Vagina (tissue), 2 donors: Measurements from ENCODE around the gene TMEM135. TPM values are rescaled to one million over a fixed set of nuclear protein-coding genes. Genes with fewer than 3 reads are reported as not detected.
A peak's percentile ranks its signal among the peaks of the same experiment; 100 is the strongest.

Experiments
- DNase-seq, 2 donors: peaks; one replicate each; pipeline ENCODE4 v3.0.0-alpha.2; 2017; ENCODE audit errors: extremely low spot score in 2 of 2
- H3K27ac ChIP-seq: fragments of 200-600 bp; sonication (generic); one replicate; pipeline ENCODE4 v1.5.1; 2019
- H3K27me3 ChIP-seq: fragments of 200-600 bp; sonication (generic); one replicate; pipeline ENCODE4 v1.5.1; 2019
- H3K36me3 ChIP-seq, 2 donors: fragments of 200-600 bp; sonication (generic); one replicate each; pipeline ENCODE4 v1.5.1; 2017 to 2019
- H3K4me1 ChIP-seq: fragments of 200-600 bp; sonication (generic); one replicate; pipeline ENCODE4 v1.5.1; 2019
- H3K4me3 ChIP-seq, 2 donors: fragments of 200-600 bp; sonication (generic); 1 replicate in 1 of 2; 2 replicates in 1 of 2; pipeline ENCODE4 v1.5.1; 2016 to 2019
- H3K9me3 ChIP-seq: fragments of 200-600 bp; sonication (generic); one replicate; pipeline ENCODE4 v1.5.1; 2019
- CTCF ChIP-seq, 3 experiments: fragments of 450-650 bp in 2 of 3; fragments of 200-600 bp in 1 of 3; sonication (generic) in 1 of 3; IDR thresholded peaks; one replicate each; pipeline ENCODE4 v1.5.1; 2017 to 2019; ENCODE audit warnings: antibody characterized with exemption in 3 of 3, mild to moderate bottlenecking in 2 of 3, moderate library complexity in 2 of 3
- POLR2A ChIP-seq, 2 donors: fragments of 450-650 bp; IDR thresholded peaks; one replicate each; pipeline ENCODE4 v1.6.1; 2017; ENCODE audit warnings: antibody characterized with exemption in 2 of 2, mild to moderate bottlenecking in 2 of 2, moderate library complexity in 2 of 2
- POLR2AphosphoS5 ChIP-seq, 2 donors: sonication (generic); formaldehyde crosslinking; IDR thresholded peaks; one replicate each; pipeline ENCODE4 v1.9.0; 2017; ENCODE audit warnings: antibody characterized with exemption in 2 of 2, mild to moderate bottlenecking in 2 of 2, low read depth in 1 of 2; ENCODE audit not compliant: insufficient read depth in 1 of 2
- intact Hi-C: fragments of 100-400 bp; cut with DNase I; formaldehyde crosslinking; loops from one replicate; pipeline ENCODE4 v1.15.1; 2023
- total RNA-seq: library from RNA; depleted of rRNA; stranded (reverse); fragments of >200 nt; gene quantifications from one replicate; pipeline ENCODE4 v1.2.3, GENCODE V29; 2016

The TMEM135 gene
- total RNA-seq, 1 donor from 2014 or later, result 17.2 TPM

- no peak for DNase-seq
- no peak for TF ChIP-seq CTCF (IDR thresholded peaks at IDR 0.05)
- TF ChIP-seq POLR2A (IDR thresholded peaks at IDR 0.05), result no peak
- TF ChIP-seq POLR2AphosphoS5 (IDR thresholded peaks at IDR 0.05; ENCODE audit: insufficient read depth in 1 of 2, low read depth in 1 of 2), result no peak
- Histone ChIP-seq H3K36me3 (no peaks in the 10 kb centered on the region), H3K4me3 (no peak overlapping the region), H3K27me3 (no peaks in the 10 kb centered on the region), H3K4me1 (peaks cover 9% of the 10 kb centered on the region), H3K27ac (no peak overlapping the region), H3K9me3 (no peaks in the 10 kb centered on the region)
- intact Hi-C loops, result no loop called here
Measured at GRCh38 chr11:87331273-87331672, 293.5 kb downstream of the TMEM135 start.

GRCh38 chr11:87338046-87338639, 300.4 kb downstream of the TMEM135 start:
- no peak overlapping the region for H3K4me3 ChIP-seq
- no peaks in the 10 kb centered on the region for H3K27me3 ChIP-seq
- DNase-seq, result no peak
- peaks cover 7% of the 10 kb centered on the region for H3K9me3 ChIP-seq
- intact Hi-C loops, result no loop called here
- H3K36me3 ChIP-seq, result no peaks in the 10 kb centered on the region
- H3K27ac ChIP-seq, result no peak overlapping the region
- TF ChIP-seq POLR2AphosphoS5 (IDR thresholded peaks at IDR 0.05; ENCODE audit: insufficient read depth in 1 of 2, low read depth in 1 of 2), result no peak
- no peak for TF ChIP-seq POLR2A (IDR thresholded peaks at IDR 0.05)
- TF ChIP-seq CTCF (IDR thresholded peaks at IDR 0.05), result no peak
- H3K4me1 ChIP-seq, result no peaks in the 10 kb centered on the region

- H3K27me3 ChIP-seq, result no peaks in the 10 kb centered on the region
- H3K27ac ChIP-seq, result no peak overlapping the region
- no peaks in the 10 kb centered on the region for H3K4me1 ChIP-seq
- DNase-seq, result no peak
- no peak overlapping the region for H3K4me3 ChIP-seq
- no peaks in the 10 kb centered on the region for H3K36me3 ChIP-seq
- H3K9me3 ChIP-seq, result peaks cover 7% of the 10 kb centered on the region
- TF ChIP-seq POLR2A (IDR thresholded peaks at IDR 0.05) (no peak), POLR2AphosphoS5 (IDR thresholded peaks at IDR 0.05; ENCODE audit: insufficient read depth in 1 of 2, low read depth in 1 of 2) (no peak), CTCF (IDR thresholded peaks at IDR 0.05) (no peak)
- intact Hi-C loops, result no loop called here
Measured at GRCh38 chr11:87339416-87339815, 301.7 kb downstream of the TMEM135 start.

GRCh38 chr11:87347441-87347840, 309.7 kb downstream of the TMEM135 start:
- intact Hi-C loops, result no loop called here
- no peaks in the 10 kb centered on the region for H3K27me3 ChIP-seq
- H3K4me1 ChIP-seq, result peaks cover under 1% of the 10 kb centered on the region
- no peak overlapping the region for H3K4me3 ChIP-seq
- no peak overlapping the region for H3K27ac ChIP-seq
- DNase-seq, result peak in 1 of 2 donors; percentile 27
- no peaks in the 10 kb centered on the region for H3K9me3 ChIP-seq
- TF ChIP-seq POLR2A (IDR thresholded peaks at IDR 0.05), result no peak
- no peak for TF ChIP-seq CTCF (IDR thresholded peaks at IDR 0.05)
- TF ChIP-seq POLR2AphosphoS5 (IDR thresholded peaks at IDR 0.05; ENCODE audit: insufficient read depth in 1 of 2, low read depth in 1 of 2), result no peak
- no peaks in the 10 kb centered on the region for H3K36me3 ChIP-seq

GRCh38 chr11:87347854-87348253, 310.1 kb downstream of the TMEM135 start:
- Histone ChIP-seq H3K9me3 (no peaks in the 10 kb centered on the region), H3K27me3 (no peaks in the 10 kb centered on the region), H3K4me3 (no peak overlapping the region), H3K4me1 (peaks cover 5% of the 10 kb centered on the region), H3K27ac (no peak overlapping the region), H3K36me3 (no peaks in the 10 kb centered on the region)
- DNase-seq, result peak in 1 of 2 donors; percentile 29
- TF ChIP-seq CTCF (IDR thresholded peaks at IDR 0.05) (no peak), POLR2AphosphoS5 (IDR thresholded peaks at IDR 0.05; ENCODE audit: insufficient read depth in 1 of 2, low read depth in 1 of 2) (no peak), POLR2A (IDR thresholded peaks at IDR 0.05) (no peak)
- intact Hi-C loops, result no loop called here
